PC-9 (cell line): Measurements from ENCODE around the gene EPHA3.

Source experiments
- CTCF ChIP-seq: fragments of 200-600 bp; sonication (generic); conservative IDR thresholded peaks from 2 replicates; pipeline ENCODE4 v1.6.1; 2017; ENCODE audit warnings: mixed run types, antibody characterized with exemption, mild to moderate bottlenecking, moderate library complexity
- EZH2 ChIP-seq: fragments of 200-600 bp; sonication (generic); IDR thresholded peaks from 2 replicates; pipeline ENCODE4 v1.8.0; 2017; ENCODE audit warnings: antibody characterized with exemption, low read depth

GRCh38 chr3:89154416-89154815 lies 47.0 kb downstream of the EPHA3 start:
- no peak for TF ChIP-seq CTCF
- no peak for TF ChIP-seq EZH2
